Mononuclear cell (primary cell): ENCODE results near the gene FAM78A. TPM values are rescaled to one million over a fixed set of nuclear protein-coding genes. Genes with fewer than 3 reads are reported as not detected.
"Not testable (repeated sequence)": the region's sequence is repeated elsewhere in the genome, so short reads cannot be mapped to it uniquely, and the experiment has no call there.

ENCODE experiments used
- H3K27me3 ChIP-seq: 2 replicates; pipeline ENCODE4 v1.6.0; 2011; ENCODE audit warnings: low read length, control low read depth; ENCODE audit not compliant: insufficient read depth
- H3K4me1 ChIP-seq: 2 replicates; pipeline ENCODE4 v1.5.1; 2011; ENCODE audit warnings: mild to moderate bottlenecking, low read length, control low read depth; ENCODE audit not compliant: insufficient read depth
- H3K4me3 ChIP-seq: 2 replicates; pipeline ENCODE4 v1.5.1; 2011; ENCODE audit warnings: mild to moderate bottlenecking, low read length, moderate library complexity
- H3K9me3 ChIP-seq: 2 replicates; pipeline ENCODE4 v1.5.1; 2011; ENCODE audit warnings: low read depth, mild to moderate bottlenecking, control low read depth, low read length
- total RNA-seq: library from RNA; depleted of rRNA; stranded (reverse); fragments of >200 nt; gene quantifications from one replicate; pipeline ENCODE4 v1.2.3, GENCODE V29; 2012

Gene FAM78A
- total RNA-seq, 1 donor, result 32.3 TPM

DNA sequence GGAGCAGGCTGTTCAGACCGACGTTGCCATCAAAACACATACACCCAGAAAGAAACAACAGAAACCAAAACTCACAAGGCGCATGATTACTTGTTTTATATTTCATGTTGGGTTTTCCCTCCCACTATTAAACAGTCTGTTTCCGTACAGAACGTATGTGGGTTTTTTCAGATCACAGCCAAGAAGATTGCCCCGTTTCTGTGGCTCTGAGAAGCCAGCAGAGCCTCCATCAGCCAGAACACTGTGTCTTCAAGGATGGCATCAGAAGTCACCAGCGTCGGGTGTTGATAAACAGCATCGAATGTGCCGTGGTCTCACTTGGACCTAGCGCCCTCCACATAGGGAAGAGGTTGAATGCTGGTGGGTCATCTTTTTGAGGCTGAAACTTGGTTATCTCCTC, 42.8 kb downstream of the FAM78A start:
- Histone ChIP-seq H3K4me3 (no peak overlapping the region), H3K27me3 (no peaks in the 10 kb centered on the region), H3K9me3 (no peaks in the 10 kb centered on the region), H3K4me1 (peaks cover 49% of the 10 kb centered on the region)

DNA sequence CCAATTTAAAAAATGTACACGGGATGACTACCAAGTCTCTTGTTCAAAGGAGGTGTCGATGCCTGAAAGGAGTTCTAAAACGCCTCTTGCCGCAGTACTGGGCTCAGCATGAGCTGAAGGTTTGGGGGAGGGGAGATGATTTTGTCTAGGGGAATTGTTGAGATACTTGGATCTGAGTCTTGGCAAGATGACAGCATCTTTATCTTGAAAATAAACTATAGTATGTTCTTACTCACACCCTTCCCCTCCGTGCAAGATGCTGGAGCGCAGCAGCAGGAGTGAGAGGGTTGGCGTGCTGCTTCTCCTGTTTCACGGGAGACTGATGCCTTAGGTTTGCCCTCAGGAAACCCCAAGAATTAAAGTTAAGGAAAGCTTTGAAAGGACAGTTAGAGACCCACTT, 47.3 kb downstream of the FAM78A start:
- H3K4me3 ChIP-seq, result peak overlapping the region; percentile 65
- no peaks in the 10 kb centered on the region for H3K27me3 ChIP-seq
- no peaks in the 10 kb centered on the region for H3K9me3 ChIP-seq
- peaks cover 43% of the 10 kb centered on the region for H3K4me1 ChIP-seq

DNA sequence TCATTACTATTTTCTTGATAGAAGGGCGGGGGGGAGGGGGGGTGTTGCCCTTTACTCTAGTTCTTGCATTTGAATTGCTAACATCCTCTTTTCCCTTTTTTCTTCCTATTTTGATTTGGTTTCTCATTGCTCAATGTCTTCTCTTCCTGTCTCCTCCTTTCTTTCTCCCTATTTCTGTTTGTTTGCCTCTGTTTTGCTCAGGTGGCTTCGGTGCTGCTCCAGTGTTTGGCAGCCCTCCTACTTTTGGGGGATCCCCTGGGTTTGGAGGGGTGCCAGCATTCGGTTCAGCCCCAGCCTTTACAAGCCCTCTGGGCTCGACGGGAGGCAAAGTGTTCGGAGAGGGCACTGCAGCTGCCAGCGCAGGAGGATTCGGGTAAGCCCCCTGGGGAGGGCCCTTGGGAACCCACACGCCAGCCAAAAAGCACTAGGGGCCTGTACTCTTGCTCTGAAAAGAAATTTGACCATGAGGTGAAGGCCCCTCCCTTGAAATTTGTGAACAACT, 48.3 kb downstream of the FAM78A start:
- no peaks in the 10 kb centered on the region for H3K9me3 ChIP-seq
- no peaks in the 10 kb centered on the region for H3K27me3 ChIP-seq
- peak overlapping the region; percentile 65 for H3K4me3 ChIP-seq
- peaks cover 38% of the 10 kb centered on the region for H3K4me1 ChIP-seq

DNA sequence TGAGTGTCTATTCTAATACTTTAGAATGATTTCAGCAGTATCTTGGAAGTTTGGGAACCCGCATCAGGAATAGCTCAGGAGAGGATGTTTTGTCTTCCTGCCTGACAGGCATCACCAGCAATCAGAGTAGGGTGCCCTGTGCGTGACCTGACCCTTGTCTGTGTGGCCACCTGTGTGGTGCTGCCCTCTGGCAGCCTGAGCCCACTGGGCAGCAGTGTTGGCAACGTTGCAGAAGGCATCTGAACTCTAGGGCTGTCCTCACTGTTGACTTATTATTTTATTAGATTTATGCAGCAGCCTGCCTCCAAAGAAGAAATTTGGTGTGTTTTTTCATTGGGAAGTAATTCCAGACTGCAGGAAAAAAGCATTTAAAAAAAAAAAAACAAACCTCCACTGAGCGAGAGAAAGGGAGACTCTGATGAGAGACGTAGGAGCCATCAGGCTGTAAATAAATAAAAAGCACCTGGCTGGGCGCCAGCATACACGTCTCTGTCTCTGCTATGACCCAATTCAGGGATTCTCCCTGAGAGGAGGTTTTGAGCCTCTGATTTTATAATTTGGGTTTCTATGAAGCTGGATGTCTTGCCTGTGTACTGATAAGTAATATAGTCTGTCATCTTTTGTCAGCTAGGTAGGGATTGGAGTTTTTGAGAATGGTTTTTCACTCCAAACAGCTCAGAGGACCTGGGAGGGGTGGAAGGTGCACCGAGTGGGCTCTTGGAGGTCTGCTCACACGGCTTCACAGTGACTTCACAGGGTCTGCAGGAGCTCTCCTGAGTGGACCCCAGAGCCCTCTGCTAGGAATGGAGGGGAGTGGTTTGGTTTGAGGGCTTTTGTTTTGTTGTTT, 49.0 kb downstream of the FAM78A start:
- peaks cover 38% of the 10 kb centered on the region for H3K4me1 ChIP-seq
- peak overlapping the region; percentile 65 for H3K4me3 ChIP-seq
- H3K27me3 ChIP-seq, result no peaks in the 10 kb centered on the region
- no peaks in the 10 kb centered on the region for H3K9me3 ChIP-seq

DNA sequence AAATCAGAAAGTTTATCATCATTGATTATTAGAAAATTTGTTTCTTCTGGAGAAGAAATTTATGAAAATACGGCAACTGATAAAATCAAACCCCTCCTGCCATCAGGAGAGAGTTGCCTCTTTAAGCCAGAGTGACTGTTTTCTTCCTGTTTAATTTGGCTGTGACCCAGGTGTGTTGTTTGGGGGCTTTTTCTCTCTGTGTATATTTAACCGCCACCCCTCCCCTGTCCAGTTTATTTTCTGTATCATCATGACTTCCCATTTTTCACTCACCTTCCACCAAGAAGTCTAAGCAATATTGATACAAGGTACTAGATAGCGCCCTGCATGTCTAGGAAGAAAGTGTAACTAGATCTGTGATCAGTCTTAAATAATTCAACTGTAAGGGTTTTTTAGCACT, 50.1 kb downstream of the FAM78A start:
- H3K4me3 ChIP-seq, result no peak overlapping the region
- no peaks in the 10 kb centered on the region for H3K9me3 ChIP-seq
- peaks cover 38% of the 10 kb centered on the region for H3K4me1 ChIP-seq

DNA sequence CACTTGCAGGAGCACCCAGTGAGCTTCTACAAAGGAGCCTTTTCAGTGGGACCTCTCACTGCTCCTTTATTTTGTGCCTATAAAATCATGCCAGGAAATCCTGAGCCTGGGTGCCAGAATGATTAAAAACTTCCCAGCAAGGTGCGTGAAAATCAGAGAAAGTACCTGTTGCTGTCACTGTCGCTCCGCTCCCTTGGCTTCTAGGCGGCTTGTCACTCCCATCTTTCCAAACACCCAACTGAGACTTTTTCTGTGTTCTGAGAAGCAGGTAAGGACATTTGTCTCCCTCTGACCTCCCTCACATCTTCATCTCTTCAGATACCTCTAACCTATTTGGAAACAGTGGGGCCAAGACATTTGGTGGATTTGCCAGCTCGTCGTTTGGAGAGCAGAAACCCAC, 53.9 kb downstream of the FAM78A start:
- Histone ChIP-seq H3K4me3 (no peak overlapping the region), H3K4me1 (peaks cover 20% of the 10 kb centered on the region), H3K27me3 (no peaks in the 10 kb centered on the region), H3K9me3 (no peaks in the 10 kb centered on the region)

More for the DNA sequence above, 50.1 kb downstream of the FAM78A start:
- H3K27me3 ChIP-seq, result no peaks in the 10 kb centered on the region

DNA sequence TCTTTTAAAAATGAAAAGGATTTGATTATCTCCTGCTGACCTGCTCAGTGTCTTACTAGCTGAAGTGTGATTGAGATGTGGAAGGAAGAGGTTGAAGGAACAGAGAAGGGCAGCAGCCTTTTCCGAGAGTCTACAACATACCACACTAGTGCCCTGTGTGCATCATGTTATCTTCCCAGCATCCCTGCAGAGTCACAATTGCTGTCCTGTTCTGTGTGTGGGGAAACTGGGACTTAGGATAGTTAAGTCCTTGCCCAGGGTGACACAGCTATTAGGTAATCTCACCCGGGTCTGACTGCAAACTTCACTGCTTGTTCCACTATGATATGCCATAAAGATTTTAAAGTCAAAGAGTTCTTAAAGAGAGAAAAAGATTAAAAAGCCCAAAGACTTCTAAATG, 55.8 kb downstream of the FAM78A start:
- H3K4me3 ChIP-seq, result no peak overlapping the region
- no peaks in the 10 kb centered on the region for H3K9me3 ChIP-seq
- no peaks in the 10 kb centered on the region for H3K27me3 ChIP-seq
- peaks cover 2% of the 10 kb centered on the region for H3K4me1 ChIP-seq

DNA sequence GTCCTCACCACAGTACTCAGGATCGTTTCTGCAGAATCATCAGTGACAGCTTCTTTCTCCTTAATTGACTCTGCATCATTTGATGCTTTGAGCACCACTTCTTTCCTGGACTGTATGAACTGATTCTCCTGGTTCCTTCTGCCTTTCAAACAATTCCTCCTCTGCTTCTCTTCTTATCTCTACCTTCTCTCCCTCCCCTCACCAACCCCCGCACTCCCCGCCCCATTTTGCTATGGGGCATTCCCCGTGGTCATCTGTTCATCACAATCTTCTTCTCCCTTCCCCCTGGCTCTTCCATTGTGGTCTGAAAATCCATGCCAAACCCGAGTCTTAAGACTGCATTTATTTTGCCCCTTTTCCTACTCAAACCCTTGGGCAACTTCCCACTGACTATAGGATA, 57.9 kb downstream of the FAM78A start:
- H3K4me3 ChIP-seq, result no peak overlapping the region
- no peaks in the 10 kb centered on the region for H3K27me3 ChIP-seq
- no peaks in the 10 kb centered on the region for H3K9me3 ChIP-seq
- H3K4me1 ChIP-seq, result no peaks in the 10 kb centered on the region

DNA sequence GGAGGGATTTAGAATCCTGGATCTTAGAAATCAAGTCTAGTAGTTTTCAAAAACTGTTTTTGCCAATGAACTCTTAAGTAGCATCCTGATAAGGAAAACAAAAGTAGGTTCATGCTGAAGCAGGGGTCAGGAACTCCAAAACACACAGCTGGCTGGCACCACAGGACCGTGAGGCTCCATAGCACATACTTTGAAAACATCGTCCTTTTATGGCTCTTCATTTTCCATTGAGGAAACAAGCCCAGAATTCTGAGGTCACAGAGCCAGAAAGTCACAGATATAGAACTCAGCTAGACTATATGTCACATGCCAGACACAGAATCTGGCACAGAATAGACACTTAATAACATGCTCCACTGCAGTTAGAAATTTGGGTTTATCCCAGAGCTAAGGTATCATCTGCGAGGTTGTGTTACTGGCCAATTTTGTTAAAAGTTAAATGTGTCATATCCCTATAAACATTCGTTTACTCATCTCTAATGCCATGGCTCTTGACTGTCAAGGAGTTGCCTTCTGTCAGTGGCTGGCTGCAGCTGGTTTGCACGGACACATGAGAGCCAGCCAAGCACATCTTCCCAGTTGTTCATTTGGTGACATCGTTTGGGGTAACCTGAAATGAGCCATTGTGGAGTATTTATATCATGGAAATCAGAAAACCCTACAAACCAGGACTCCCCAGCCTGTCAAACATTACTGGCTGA, 58.8 kb downstream of the FAM78A start:
- Histone ChIP-seq H3K4me1 (no peaks in the 10 kb centered on the region), H3K27me3 (no peaks in the 10 kb centered on the region), H3K9me3 (peaks cover 3% of the 10 kb centered on the region), H3K4me3 (no peak overlapping the region)

DNA sequence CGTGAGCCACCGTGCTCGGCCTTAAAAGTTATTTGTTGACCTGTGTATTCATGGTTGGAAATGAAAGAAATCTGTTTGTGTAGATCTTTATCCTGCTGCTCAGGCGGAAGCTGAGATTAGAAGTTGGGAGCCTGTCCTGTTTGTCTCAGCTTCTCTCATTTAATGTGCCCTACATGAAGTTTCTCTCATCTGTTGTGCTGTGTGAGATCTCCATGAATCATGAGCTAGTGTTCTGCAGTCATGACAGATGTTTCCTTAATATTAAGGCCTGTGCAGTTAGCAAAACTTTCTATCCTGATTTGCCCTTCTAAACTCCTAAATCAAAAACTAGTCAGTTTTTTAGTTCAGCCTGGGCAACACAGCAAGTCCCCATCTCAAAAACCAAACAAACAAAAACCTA, 59.5 kb downstream of the FAM78A start:
- Histone ChIP-seq H3K9me3 (peaks cover 7% of the 10 kb centered on the region), H3K4me1 (no peaks in the 10 kb centered on the region), H3K4me3 (no peak overlapping the region), H3K27me3 (no peaks in the 10 kb centered on the region)

DNA sequence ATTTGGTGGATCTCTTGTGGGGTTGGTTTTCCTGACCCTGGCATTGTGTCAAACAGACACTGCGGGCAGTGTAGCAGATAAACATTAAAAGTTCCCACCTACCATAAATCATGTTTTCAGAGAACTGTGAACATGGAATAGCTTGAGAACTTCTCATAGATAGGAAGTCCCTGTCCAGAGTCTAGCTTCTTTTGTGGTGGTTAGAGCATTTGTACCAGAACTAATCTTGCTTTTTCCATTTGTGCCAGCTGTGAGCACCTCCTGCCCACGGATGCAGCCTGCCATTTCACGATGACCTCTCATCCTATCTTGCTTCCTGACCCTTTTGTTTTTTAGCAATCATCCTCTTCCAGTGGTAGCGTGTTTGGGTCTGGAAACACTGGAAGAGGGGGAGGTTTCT, 61.4 kb downstream of the FAM78A start:
- no peaks in the 10 kb centered on the region for H3K4me1 ChIP-seq
- H3K4me3 ChIP-seq, result no peak overlapping the region
- peaks cover 7% of the 10 kb centered on the region for H3K9me3 ChIP-seq
- H3K27me3 ChIP-seq, result no peaks in the 10 kb centered on the region

DNA sequence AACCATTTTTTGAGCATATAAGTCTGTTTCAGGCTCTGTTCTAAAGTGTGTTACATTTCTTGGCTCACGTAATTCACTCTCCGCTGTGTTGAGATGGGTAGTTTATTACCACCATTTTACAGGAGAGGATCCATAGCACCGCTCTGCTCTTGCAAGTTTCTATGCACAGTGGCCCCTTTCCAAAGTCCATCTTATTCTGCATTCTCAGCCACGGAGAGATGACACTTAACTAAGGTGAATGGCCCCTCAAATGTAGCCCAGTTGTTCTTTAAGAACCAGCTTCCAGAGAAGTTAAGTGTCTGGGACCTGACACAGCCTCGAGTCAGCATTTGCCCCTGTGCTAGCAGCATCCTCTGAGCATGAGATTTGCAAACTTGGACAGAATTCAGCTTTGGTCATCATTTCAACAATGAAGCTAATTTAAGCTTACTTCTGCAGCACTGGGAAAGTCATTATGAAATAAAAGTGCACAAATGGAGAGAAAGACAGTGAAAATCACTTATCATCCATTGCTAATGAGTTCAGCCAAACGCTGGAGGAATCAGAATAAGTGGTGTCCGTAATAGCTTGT, 61.9 kb downstream of the FAM78A start:
- Histone ChIP-seq H3K4me1 (no peaks in the 10 kb centered on the region), H3K27me3 (no peaks in the 10 kb centered on the region), H3K9me3 (peaks cover 7% of the 10 kb centered on the region), H3K4me3 (no peak overlapping the region)

DNA sequence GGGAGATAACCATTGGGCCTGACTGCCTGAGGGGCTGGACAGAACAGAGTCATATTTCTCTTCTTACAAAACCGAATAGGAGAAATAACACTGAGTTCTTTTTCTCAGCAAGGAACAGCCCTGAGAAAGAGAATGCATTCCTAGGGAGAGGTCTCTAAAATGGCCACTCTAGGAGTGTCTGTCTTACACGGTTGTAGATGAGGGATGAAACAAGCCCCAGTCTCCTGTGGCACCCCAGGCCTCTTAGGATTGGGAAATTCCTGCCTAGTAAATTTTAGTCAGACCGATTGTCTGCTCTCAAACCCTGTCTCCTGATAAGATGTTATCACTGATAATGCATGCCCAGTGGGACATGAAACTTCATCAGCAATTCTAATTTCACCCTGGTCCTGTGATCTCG, 64.4 kb downstream of the FAM78A start:
- H3K27me3 ChIP-seq, H3K4me1 ChIP-seq, H3K4me3 ChIP-seq, H3K9me3 ChIP-seq: not testable (repeated sequence)
